Subcutaneous abdominal adipose tissue (tissue), 5 donors: ENCODE results near the gene IGF2BP1.

Experiments used
- H3K27ac ChIP-seq: one replicate; pipeline ENCODE4 v1.7.0; 2013; ENCODE audit warnings: low read depth, mild to moderate bottlenecking, inconsistent platforms, low read length, moderate library complexity
- H3K27me3 ChIP-seq, 5 donors: one replicate each; pipeline ENCODE4 v1.7.0; 2013; ENCODE audit warnings: low read length in 5 of 5, inconsistent platforms in 1 of 5; ENCODE audit not compliant: control insufficient read depth in 5 of 5, insufficient read depth in 4 of 5
- H3K36me3 ChIP-seq, 5 donors: one replicate each; pipeline ENCODE4 v1.7.0; 2013; ENCODE audit warnings: low read length in 5 of 5; ENCODE audit not compliant: control insufficient read depth in 5 of 5, insufficient read depth in 5 of 5
- H3K4me1 ChIP-seq, 5 donors: one replicate each; pipeline ENCODE4 v1.7.0; 2013; ENCODE audit warnings: low read length in 5 of 5, mild to moderate bottlenecking in 3 of 5, moderate library complexity in 1 of 5; ENCODE audit not compliant: control insufficient read depth in 5 of 5, insufficient read depth in 5 of 5
- H3K4me3 ChIP-seq, 5 donors: one replicate each; pipeline ENCODE4 v1.7.0; 2013; ENCODE audit warnings: low read length in 5 of 5, low read depth in 1 of 5
- H3K9ac ChIP-seq, 5 donors: one replicate each; pipeline ENCODE4 v1.7.0; 2013; ENCODE audit warnings: low read length in 5 of 5, mild to moderate bottlenecking in 4 of 5, moderate library complexity in 3 of 5
- H3K9me3 ChIP-seq, 5 donors: one replicate each; pipeline ENCODE4 v1.7.0; 2013; ENCODE audit warnings: low read length in 5 of 5; ENCODE audit not compliant: control insufficient read depth in 5 of 5
- donor health status: healthy.
- donor health status: healthy.
- donor health status: healthy.
- donor health status: healthy.
- donor health status: healthy.

Gene IGF2BP1

GRCh38 chr17:48973806-48974205 lies 23.4 kb upstream of the IGF2BP1 start:
- no peaks in the 10 kb centered on the region for H3K9me3 ChIP-seq
- H3K9ac ChIP-seq = no peak overlapping the region
- no peaks in the 10 kb centered on the region for H3K4me1 ChIP-seq
- peaks cover 7 to 41% (median 16%) of the 10 kb centered on the region in 5 donors for H3K27me3 ChIP-seq
- H3K4me3 ChIP-seq = no peak overlapping the region
- H3K36me3 ChIP-seq = no peaks in the 10 kb centered on the region
- no peak overlapping the region for H3K27ac ChIP-seq

GRCh38 chr17:48981927-48982539 lies 15.2 kb upstream of the IGF2BP1 start:
- H3K27ac ChIP-seq = no peak overlapping the region
- no peaks in the 10 kb centered on the region for H3K4me1 ChIP-seq
- peaks cover 0 to 19% (median 11%) of the 10 kb centered on the region in 5 donors for H3K27me3 ChIP-seq
- H3K9ac ChIP-seq = no peak overlapping the region
- H3K36me3 ChIP-seq = no peaks in the 10 kb centered on the region
- H3K9me3 ChIP-seq = peaks cover 0 to 12% (median 9%) of the 10 kb centered on the region in 5 donors
- no peak overlapping the region for H3K4me3 ChIP-seq

- Histone ChIP-seq H3K9me3 (peaks cover 0 to 8% (median 6%) of the 10 kb centered on the region in 5 donors), H3K36me3 (no peaks in the 10 kb centered on the region), H3K9ac (no peak overlapping the region), H3K27ac (no peak overlapping the region), H3K4me1 (no peaks in the 10 kb centered on the region), H3K4me3 (no peak overlapping the region), H3K27me3 (peaks cover 5 to 26% (median 15%) of the 10 kb centered on the region in 5 donors)
Observed at GRCh38 chr17:48985436-48986245, 11.5 kb upstream of the IGF2BP1 start.

GRCh38 chr17:48989100-48989499 lies 8.1 kb upstream of the IGF2BP1 start:
- no peak overlapping the region for H3K9ac ChIP-seq
- no peak overlapping the region for H3K27ac ChIP-seq
- H3K4me1 ChIP-seq = no peaks in the 10 kb centered on the region
- no peak overlapping the region for H3K4me3 ChIP-seq
- H3K9me3 ChIP-seq = peaks cover 0 to 2% (median 0%) of the 10 kb centered on the region in 5 donors
- H3K27me3 ChIP-seq = peaks cover 13 to 45% (median 18%) of the 10 kb centered on the region in 5 donors
- H3K36me3 ChIP-seq = no peaks in the 10 kb centered on the region

- Histone ChIP-seq H3K9ac (no peak overlapping the region), H3K9me3 (peaks cover 0 to 2% (median 0%) of the 10 kb centered on the region in 5 donors), H3K4me1 (peaks cover 0 to 4% (median 4%) of the 10 kb centered on the region in 5 donors), H3K36me3 (no peaks in the 10 kb centered on the region), H3K27ac (no peak overlapping the region), H3K4me3 (no peak overlapping the region), H3K27me3 (peaks cover 24 to 55% (median 32%) of the 10 kb centered on the region in 5 donors)
Observed at GRCh38 chr17:48990882-48991357, 6.3 kb upstream of the IGF2BP1 start.

GRCh38 chr17:48992444-48992843 lies 4.7 kb upstream of the IGF2BP1 start:
- Histone ChIP-seq H3K9me3 (peaks cover 0 to 2% (median 0%) of the 10 kb centered on the region in 5 donors), H3K27me3 (peaks cover 34 to 66% (median 41%) of the 10 kb centered on the region in 5 donors), H3K36me3 (no peaks in the 10 kb centered on the region), H3K9ac (no peak overlapping the region), H3K4me1 (peaks cover 0 to 18% (median 16%) of the 10 kb centered on the region in 5 donors), H3K27ac (no peak overlapping the region), H3K4me3 (no peak overlapping the region)

- Histone ChIP-seq H3K27me3 (peaks cover 43 to 74% (median 49%) of the 10 kb centered on the region in 5 donors), H3K4me3 (no peak overlapping the region), H3K27ac (no peak overlapping the region), H3K36me3 (no peaks in the 10 kb centered on the region), H3K9me3 (peaks cover 0 to 2% (median 0%) of the 10 kb centered on the region in 5 donors), H3K4me1 (peaks cover 0 to 26% (median 20%) of the 10 kb centered on the region in 5 donors), H3K9ac (no peak overlapping the region)
Observed at GRCh38 chr17:48993305-48993704, 3.9 kb upstream of the IGF2BP1 start.

- Histone ChIP-seq H3K27me3 (peaks cover 43 to 81% (median 55%) of the 10 kb centered on the region in 5 donors), H3K4me3 (no peak overlapping the region), H3K9me3 (peaks cover 0 to 2% (median 0%) of the 10 kb centered on the region in 5 donors), H3K9ac (no peak overlapping the region), H3K4me1 (peaks cover 0 to 28% (median 23%) of the 10 kb centered on the region in 5 donors), H3K36me3 (no peaks in the 10 kb centered on the region), H3K27ac (no peak overlapping the region)
Observed at GRCh38 chr17:48993951-48994350, 3.2 kb upstream of the IGF2BP1 start.

- H3K9me3 ChIP-seq = peaks cover 0 to 2% (median 0%) of the 10 kb centered on the region in 5 donors
- no peak overlapping the region for H3K27ac ChIP-seq
- no peaks in the 10 kb centered on the region for H3K36me3 ChIP-seq
- H3K4me1 ChIP-seq = peaks cover 0 to 28% (median 23%) of the 10 kb centered on the region in 5 donors
- H3K9ac ChIP-seq = no peak overlapping the region
- peaks cover 46 to 82% (median 61%) of the 10 kb centered on the region in 5 donors for H3K27me3 ChIP-seq
- no peak overlapping the region for H3K4me3 ChIP-seq
Observed at GRCh38 chr17:48994549-48995303, 2.5 kb upstream of the IGF2BP1 start.
